DOHH2 (cell line): ENCODE results near the gene A1BG.

ENCODE experiments used
- H3F3A ChIP-seq: fragments of 200-600 bp; sonication (generic), shearing (Covaris generic); 2 replicates; pipeline ENCODE4 v1.6.0; 2016; ENCODE audit warnings: antibody characterized with exemption, mild to moderate bottlenecking; ENCODE audit not compliant: control insufficient read depth, insufficient read depth
- H3K27ac ChIP-seq: fragments of 200-600 bp; sonication (generic); 2 replicates; pipeline ENCODE4 v1.5.1; 2014; ENCODE audit warnings: low read depth, mild to moderate bottlenecking, low read length, moderate library complexity
- H3K27me3 ChIP-seq: fragments of 200-600 bp; sonication (generic); 2 replicates; pipeline ENCODE4 v1.6.1; 2014; ENCODE audit warnings: mild to moderate bottlenecking, low read length, mixed read lengths; ENCODE audit not compliant: control insufficient read depth
- H3K36me3 ChIP-seq: fragments of 200-600 bp; sonication (generic); 2 replicates; pipeline ENCODE4 v1.6.1; 2014; ENCODE audit warnings: mild to moderate bottlenecking, low read length, moderate library complexity, mixed read lengths; ENCODE audit not compliant: control insufficient read depth
- H3K4me1 ChIP-seq: fragments of 200-600 bp; sonication (generic); 2 replicates; pipeline ENCODE4 v1.6.1; 2014; ENCODE audit warnings: mild to moderate bottlenecking, low read length, mixed read lengths; ENCODE audit not compliant: control insufficient read depth
- H3K4me2 ChIP-seq: fragments of 200-600 bp; sonication (generic); 2 replicates; pipeline ENCODE4 v1.6.0; 2014; ENCODE audit warnings: mild to moderate bottlenecking, low read length, moderate library complexity
- H3K4me3 ChIP-seq: fragments of 200-600 bp; sonication (generic); 2 replicates; pipeline ENCODE4 v1.5.1; 2014; ENCODE audit warnings: mild to moderate bottlenecking, low read length, mixed read lengths
- H3K79me2 ChIP-seq: fragments of 200-600 bp; sonication (generic); 2 replicates; pipeline ENCODE4 v1.6.1; 2014; ENCODE audit warnings: mild to moderate bottlenecking, low read length, mixed read lengths; ENCODE audit not compliant: control insufficient read depth
- H3K9me2 ChIP-seq: fragments of 200-600 bp; sonication (generic); replicated peaks from 2 replicates; pipeline ENCODE4 v1.6.1; 2014; ENCODE audit warnings: mild to moderate bottlenecking, low read length, mixed read lengths; ENCODE audit not compliant: control insufficient read depth
- H3K9me3 ChIP-seq: fragments of 200-600 bp; sonication (generic); 2 replicates; pipeline ENCODE4 v1.6.1; 2014; ENCODE audit warnings: antibody characterized with exemption, low read length, mixed read lengths; ENCODE audit not compliant: control insufficient read depth, insufficient read depth
- H4K20me1 ChIP-seq: fragments of 200-600 bp; sonication (generic); 2 replicates; pipeline ENCODE4 v1.6.0; 2014; ENCODE audit warnings: low read depth, mild to moderate bottlenecking, antibody characterized with exemption, low read length, moderate library complexity; ENCODE audit not compliant: control insufficient read depth, insufficient read depth
- CTCF ChIP-seq: fragments of 200-600 bp; sonication (generic); IDR thresholded peaks from one replicate; pipeline ENCODE4 v1.5.1; 2014; ENCODE audit warnings: antibody characterized with exemption, mild to moderate bottlenecking, low read depth, low read length; ENCODE audit not compliant: poor library complexity, severe bottlenecking
- EZH2phosphoT487 ChIP-seq: fragments of 200-600 bp; sonication (generic); IDR thresholded peaks from 2 replicates; pipeline ENCODE4 v1.6.1; 2017; ENCODE audit warnings: borderline replicate concordance, mild to moderate bottlenecking, antibody characterized with exemption, low read length, moderate library complexity, mixed read lengths

Gene A1BG

GRCh38 chr19:58353717-58354477, 605 bp upstream of the A1BG start:
- H4K20me1 ChIP-seq = no peaks in the 10 kb centered on the region

GRCh38 chr19:58351990-58352755, 1.1 kb downstream of the A1BG start:
- Histone ChIP-seq H3K9me3 (no peaks in the 10 kb centered on the region), H3K9me2 (no peaks in the 10 kb centered on the region), H4K20me1 (no peaks in the 10 kb centered on the region), H3F3A (0 out of 2 replicates have a peak, but pooled peaks cover 2% of the 10 kb centered on the region), H3K79me2 (peaks cover 24% of the 10 kb centered on the region), H3K36me3 (peaks cover 13% of the 10 kb centered on the region), H3K4me2 (no peak overlapping the region), H3K27ac (no peak overlapping the region), H3K4me1 (peaks cover 21% of the 10 kb centered on the region), H3K27me3 (peaks cover 5% of the 10 kb centered on the region; the same call in 1 of the 2 replicates), H3K4me3 (no peak overlapping the region)
- TF ChIP-seq CTCF = no peak
- TF ChIP-seq EZH2phosphoT487 = no peak

More at GRCh38 chr19:58353717-58354477, 605 bp upstream of the A1BG start:
- Histone ChIP-seq H3K9me3 (no peaks in the 10 kb centered on the region), H3K79me2 (peaks cover 11% of the 10 kb centered on the region), H3K9me2 (no peaks in the 10 kb centered on the region), H3F3A (no peaks in the 10 kb centered on the region), H3K27me3 (peaks cover 5% of the 10 kb centered on the region; the same call in 1 of the 2 replicates), H3K4me3 (no peak overlapping the region), H3K4me1 (peaks cover 14% of the 10 kb centered on the region), H3K4me2 (no peak overlapping the region), H3K27ac (no peak overlapping the region), H3K36me3 (peaks cover 13% of the 10 kb centered on the region)
- TF ChIP-seq CTCF = no peak
- TF ChIP-seq EZH2phosphoT487 = no peak

- H3K9me2 ChIP-seq = no peaks in the 10 kb centered on the region
- no peaks in the 10 kb centered on the region for H4K20me1 ChIP-seq
- no peak overlapping the region for H3K4me3 ChIP-seq
- H3K4me1 ChIP-seq = peaks cover 23% of the 10 kb centered on the region
- peaks cover 13% of the 10 kb centered on the region for H3K36me3 ChIP-seq
- 0 out of 2 replicates have a peak, but pooled peaks cover under 1% of the 10 kb centered on the region for H3K27me3 ChIP-seq
- 0 out of 2 replicates have a peak, but pooled peaks cover 2% of the 10 kb centered on the region for H3F3A ChIP-seq
- peaks cover 30% of the 10 kb centered on the region for H3K79me2 ChIP-seq
- TF ChIP-seq CTCF (no peak), EZH2phosphoT487 (no peak)
- no peak overlapping the region for H3K27ac ChIP-seq
- no peak overlapping the region for H3K4me2 ChIP-seq
- H3K9me3 ChIP-seq = no peaks in the 10 kb centered on the region
These were observed 1.8 kb downstream of the A1BG start for GRCh38 chr19:58351558-58351878.
